ENCODE results near the gene PRADC1. TPM values are rescaled to one million over a fixed set of nuclear protein-coding genes. Genes with fewer than 3 reads are reported as not detected.

Gene PRADC1
- total RNA-seq, result 10 to 100 TPM; 13.1 to 15.7 TPM

GRCh38 chr2:73233154-73233931 is at the start of gene PRADC1:
TSS of gene PRADC1 (minus strand) at chr2:73233239. CDS start at chr2:73233160, 79 bp downstream.

GRCh38 chr2:73233932-73234832 is 1.1 kb upstream of the PRADC1 start, which contains the start of gene CCT7:
TSS of gene CCT7 (plus strand) at chr2:73234308. CDS start at chr2:73234379, 71 bp downstream.

GRCh38 chr2:73214120-73215035 is 18.7 kb downstream of the PRADC1 start, which contains the start of gene SMYD5:
TSS of gene SMYD5 (plus strand) at chr2:73214245. CDS start at chr2:73214267, 22 bp downstream.

GRCh38 chr2:73202156-73203054 is 30.6 kb downstream of the PRADC1 start, which contains the start of gene NOTO:
TSS of gene NOTO (plus strand) at chr2:73202574. CDS start at chr2:73202667, 93 bp downstream.

Other genes starting within 250 kb of the PRADC1 start
- gene SFXN5, start 161.5 kb downstream of the PRADC1 start, total RNA-seq, result 10 to 100 TPM in 1 of 2 donors, 1 to 10 TPM in 1; 10.0 to 14.1 TPM
- gene RAB11FIP5, start 120.3 kb downstream of the PRADC1 start, total RNA-seq, result 10 to 100 TPM; 15.7 to 22.0 TPM
- not detected for gene NOTO, start 30.7 kb downstream of the PRADC1 start, total RNA-seq
- 10 to 100 TPM; 16.2 to 32.3 TPM for gene SMYD5, start 19.0 kb downstream of the PRADC1 start, total RNA-seq
- 100 to 1,000 TPM; 210 to 341 TPM for gene CCT7, start 1.1 kb upstream of the PRADC1 start, total RNA-seq
- gene FBXO41, start 51.2 kb upstream of the PRADC1 start, total RNA-seq, result 1 to 10 TPM; 3.8 to 4.0 TPM
- gene EGR4, start 60.3 kb upstream of the PRADC1 start, total RNA-seq, result not detected
- gene ALMS1, start 152.6 kb upstream of the PRADC1 start, total RNA-seq, result 10 to 100 TPM; 14.0 to 15.5 TPM